GM10266 (cell line): ENCODE measurements around the gene TAF5L.

ENCODE experiments used
- DNase-seq: peaks from one replicate; pipeline ENCODE4 v3.0.0; 2012; ENCODE audit errors: extremely low spot score
- CTCF ChIP-seq: IDR thresholded peaks from 2 replicates; pipeline ENCODE4 v1.5.1; 2012; ENCODE audit warnings: mild to moderate bottlenecking, low read depth; ENCODE audit not compliant: control insufficient read depth, insufficient read depth; ENCODE audit errors: missing control alignments

The TAF5L gene

DNA sequence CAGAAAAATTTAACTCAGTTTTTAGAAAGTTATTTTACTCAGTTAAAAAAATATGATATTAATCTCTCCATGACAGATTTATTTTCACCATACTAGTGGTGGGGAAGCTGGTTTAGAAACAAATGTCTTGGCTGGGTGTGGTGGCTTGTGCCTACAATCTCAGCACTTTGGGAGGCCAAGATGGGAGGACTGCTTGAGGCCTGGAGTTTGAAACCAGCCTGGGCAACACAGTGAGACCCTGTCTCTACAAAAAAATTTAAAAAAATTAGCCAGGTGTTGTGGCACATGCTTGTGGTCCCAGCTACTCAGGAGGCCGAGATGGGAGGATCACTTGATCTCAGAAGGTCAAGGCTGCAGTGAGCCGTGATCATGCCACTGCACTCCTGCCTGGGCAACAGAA, 17.3 kb downstream of the TAF5L start:
- DNase-seq: no peak
- no peak for TF ChIP-seq CTCF

GRCh38 chr1:229607370-229607769, 18.6 kb downstream of the TAF5L start:
- no peak for DNase-seq
- no peak for TF ChIP-seq CTCF

- no peak for DNase-seq
- TF ChIP-seq CTCF: no peak
Measured at GRCh38 chr1:229603371-229604005, 22.4 kb downstream of the TAF5L start.

DNA sequence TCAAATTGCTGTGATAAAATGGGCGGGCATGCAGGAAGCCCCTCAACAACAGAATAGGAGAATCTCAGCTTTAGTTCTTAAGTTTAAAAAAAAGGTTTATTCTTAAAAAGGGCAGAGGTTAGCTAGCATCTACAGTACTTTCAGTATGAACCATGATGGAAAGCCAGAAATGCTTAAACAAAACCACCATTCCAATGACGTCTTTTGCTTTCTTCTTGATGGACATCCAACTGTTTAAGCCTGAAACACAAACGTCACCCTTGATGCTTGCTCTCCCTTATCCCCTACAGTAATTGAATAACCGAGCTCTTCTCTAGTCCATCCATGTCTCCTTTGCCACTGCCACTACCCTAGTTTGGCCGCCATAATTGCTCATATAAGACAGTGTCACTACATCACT, 25.7 kb downstream of the TAF5L start:
- no peak for DNase-seq
- TF ChIP-seq CTCF: no peak

DNA sequence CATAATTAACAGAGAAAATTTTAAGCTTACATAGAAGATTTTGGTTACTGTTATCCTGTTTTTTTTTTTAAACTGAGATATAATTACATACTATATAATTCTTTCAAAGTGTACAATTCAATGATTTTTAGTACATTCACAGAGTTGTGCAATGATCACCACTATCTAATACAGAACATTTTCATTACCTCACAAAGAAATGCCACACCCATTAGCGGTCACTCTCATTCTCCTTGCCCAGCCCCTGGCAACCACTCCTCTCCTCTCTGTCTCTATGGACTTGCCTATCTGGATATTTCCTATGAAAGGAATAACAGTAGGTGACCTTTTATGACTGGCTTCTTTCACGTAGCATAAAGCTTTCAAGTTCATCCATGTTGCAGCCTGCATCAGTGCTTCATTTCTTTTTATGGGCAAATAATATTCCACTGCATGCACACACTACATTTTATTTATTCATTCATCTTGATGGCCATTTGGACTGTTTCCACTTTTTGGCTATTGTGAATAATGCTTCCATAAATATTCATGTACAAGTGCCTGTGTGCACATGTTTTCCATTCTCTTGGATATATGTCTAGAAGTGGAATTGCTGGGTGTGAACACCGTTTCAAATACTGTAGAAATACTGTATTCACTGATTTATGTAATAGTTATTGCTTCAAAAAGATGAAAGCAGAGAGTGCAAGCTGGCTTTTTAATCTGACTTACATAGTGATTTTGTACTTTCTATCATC, 26.5 kb downstream of the TAF5L start:
- no peak for TF ChIP-seq CTCF
- no peak for DNase-seq

DNA sequence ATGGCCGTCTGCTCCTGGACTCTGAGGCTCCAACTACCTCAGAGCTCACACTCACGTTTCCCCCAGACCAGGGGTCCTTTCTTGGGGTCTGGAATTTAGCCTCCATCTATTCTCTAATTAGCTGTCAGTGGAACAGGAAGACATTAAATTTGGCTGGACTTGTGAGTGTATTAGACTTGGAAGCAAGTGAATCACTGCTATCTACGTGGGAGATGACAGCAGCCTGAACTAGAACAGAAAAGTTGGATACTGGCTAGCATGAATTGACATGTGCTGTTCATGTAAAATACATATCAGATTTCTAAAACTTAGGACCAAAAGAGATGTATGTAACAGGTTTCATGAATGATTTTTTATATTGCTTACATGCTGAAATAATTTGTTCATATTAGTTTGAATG, 28.0 kb downstream of the TAF5L start:
- no peak for TF ChIP-seq CTCF
- DNase-seq: no peak
